Measurements from ENCODE around the gene TSC22D1.
"Not testable (repeated sequence)": the region's sequence is repeated elsewhere in the genome, so short reads cannot be mapped to it uniquely, and the experiment has no call there.

Gene TSC22D1

GRCh38 chr13:44566601-44567000 lies 9.5 kb downstream of the TSC22D1 start:
- no peak for DNase-seq

GRCh38 chr13:44565881-44566280 lies 10.2 kb downstream of the TSC22D1 start:
- no peak for DNase-seq

- no peak for DNase-seq
Observed at GRCh38 chr13:44564936-44565335, 11.2 kb downstream of the TSC22D1 start.

GRCh38 chr13:44562853-44563252 lies 13.3 kb downstream of the TSC22D1 start:
- DNase-seq: not testable (repeated sequence)

- DNase-seq: no peak
Observed at GRCh38 chr13:44561351-44561750, 14.8 kb downstream of the TSC22D1 start.

- DNase-seq: no peak
Observed at GRCh38 chr13:44557986-44558385, 18.1 kb downstream of the TSC22D1 start.

GRCh38 chr13:44555207-44555606 lies 20.9 kb downstream of the TSC22D1 start:
- no peak for DNase-seq

- no peak for DNase-seq
Observed at GRCh38 chr13:44549476-44549875, 26.7 kb downstream of the TSC22D1 start.

- no peak for DNase-seq
Observed at GRCh38 chr13:44546164-44546563, 30.0 kb downstream of the TSC22D1 start.

GRCh38 chr13:44543369-44543768 lies 32.8 kb downstream of the TSC22D1 start:
- no peak for DNase-seq

GRCh38 chr13:44542361-44542760 lies 33.8 kb downstream of the TSC22D1 start:
- no peak for DNase-seq

- DNase-seq: no peak
Observed at GRCh38 chr13:44541601-44542000, 34.5 kb downstream of the TSC22D1 start.

GRCh38 chr13:44540761-44541434 lies 35.2 kb downstream of the TSC22D1 start:
- no peak for DNase-seq

GRCh38 chr13:44537248-44537647 lies 38.9 kb downstream of the TSC22D1 start:
- no peak for DNase-seq

- no peak for DNase-seq
Observed at GRCh38 chr13:44523146-44524015, 52.7 kb downstream of the TSC22D1 start.

GRCh38 chr13:44519642-44520041 lies 56.5 kb downstream of the TSC22D1 start:
- no peak for DNase-seq

GRCh38 chr13:44516771-44517170 lies 59.4 kb downstream of the TSC22D1 start:
- DNase-seq: peak; percentile 9

GRCh38 chr13:44514278-44514677 lies 61.9 kb downstream of the TSC22D1 start:
- DNase-seq: no peak

GRCh38 chr13:44509853-44510252 lies 66.3 kb downstream of the TSC22D1 start:
- not testable (repeated sequence) for DNase-seq

GRCh38 chr13:44508562-44509077 lies 67.5 kb downstream of the TSC22D1 start:
- DNase-seq: no peak

- DNase-seq: no peak
Observed at GRCh38 chr13:44507639-44508038, 68.5 kb downstream of the TSC22D1 start.

GRCh38 chr13:44506719-44507118 lies 69.4 kb downstream of the TSC22D1 start:
- no peak for DNase-seq

GRCh38 chr13:44506251-44506650 lies 69.9 kb downstream of the TSC22D1 start:
- DNase-seq: no peak

GRCh38 chr13:44504116-44504515 lies 72.0 kb downstream of the TSC22D1 start:
- DNase-seq: no peak
